Skeletal muscle tissue (tissue), 4 donors: Measurements from ENCODE around the gene VAC14. TPM values are rescaled to one million over a fixed set of nuclear protein-coding genes. Genes with fewer than 3 reads are reported as not detected.
A peak's percentile ranks its signal among the peaks of the same experiment; 100 is the strongest.

Source experiments
- H3K27ac ChIP-seq: one replicate; pipeline ENCODE4 v1.7.0; 2013; ENCODE audit warnings: mild to moderate bottlenecking, low read depth, low read length, inconsistent platforms
- H3K27me3 ChIP-seq, 3 donors: one replicate each; pipeline ENCODE4 v1.7.0; 2013; ENCODE audit warnings: low read length in 3 of 3; ENCODE audit not compliant: control insufficient read depth in 3 of 3, insufficient read depth in 3 of 3
- H3K36me3 ChIP-seq, 3 donors: one replicate each; pipeline ENCODE4 v1.7.0; 2013; ENCODE audit warnings: low read length in 3 of 3; ENCODE audit not compliant: control insufficient read depth in 3 of 3, insufficient read depth in 3 of 3
- H3K4me1 ChIP-seq, 3 donors: one replicate each; pipeline ENCODE4 v1.7.0; 2013; ENCODE audit warnings: low read length in 3 of 3, mild to moderate bottlenecking in 3 of 3; ENCODE audit not compliant: control insufficient read depth in 3 of 3, insufficient read depth in 3 of 3
- H3K4me3 ChIP-seq, 3 donors: one replicate each; pipeline ENCODE4 v1.7.0; 2013; ENCODE audit warnings: low read length in 3 of 3
- H3K9ac ChIP-seq, 3 donors: one replicate each; pipeline ENCODE4 v1.7.0; 2013; ENCODE audit warnings: low read length in 3 of 3, mild to moderate bottlenecking in 3 of 3, moderate library complexity in 2 of 3, low read depth in 1 of 3
- H3K9me3 ChIP-seq, 3 donors: one replicate each; pipeline ENCODE4 v1.7.0; 2013; ENCODE audit warnings: low read length in 3 of 3; ENCODE audit not compliant: control insufficient read depth in 3 of 3
- total RNA-seq: library from RNA; depleted of rRNA; stranded (reverse); fragments of >200 nt; gene quantifications from one replicate; pipeline ENCODE4 v1.2.3, GENCODE V29; 2014
- donor health status: Osteomylitis.

The VAC14 gene
- total RNA-seq, 1 donor from 2014 or later: 15.1 TPM

- H3K4me3 ChIP-seq: peak overlapping the region; percentile 72 to 83 (median 77)
- peaks cover 0 to 5% (median 2%) of the 10 kb centered on the region in 3 donors for H3K36me3 ChIP-seq
- peak overlapping the region; percentile 66 to 89 (median 77) for H3K9ac ChIP-seq
- H3K4me1 ChIP-seq: peaks cover 79 to 86% (median 83%) of the 10 kb centered on the region in 3 donors
- H3K9me3 ChIP-seq: no peaks in the 10 kb centered on the region
- H3K27ac ChIP-seq: peak overlapping the region; percentile 62
- H3K27me3 ChIP-seq: no peaks in the 10 kb centered on the region
These were observed 115.7 kb downstream of the VAC14 start for GRCh38 chr16:70685061-70685937.

GRCh38 chr16:70684146-70685060 lies 116.6 kb downstream of the VAC14 start:
- peak overlapping the region; percentile 62 for H3K27ac ChIP-seq
- peaks cover 0 to 5% (median 3%) of the 10 kb centered on the region in 3 donors for H3K36me3 ChIP-seq
- peak overlapping the region; percentile 34 to 89 (median 66) for H3K9ac ChIP-seq
- H3K9me3 ChIP-seq: no peaks in the 10 kb centered on the region
- peaks cover 73 to 80% (median 74%) of the 10 kb centered on the region in 3 donors for H3K4me1 ChIP-seq
- H3K27me3 ChIP-seq: no peaks in the 10 kb centered on the region
- H3K4me3 ChIP-seq: peak overlapping the region; percentile 72 to 83 (median 77)

DNA sequence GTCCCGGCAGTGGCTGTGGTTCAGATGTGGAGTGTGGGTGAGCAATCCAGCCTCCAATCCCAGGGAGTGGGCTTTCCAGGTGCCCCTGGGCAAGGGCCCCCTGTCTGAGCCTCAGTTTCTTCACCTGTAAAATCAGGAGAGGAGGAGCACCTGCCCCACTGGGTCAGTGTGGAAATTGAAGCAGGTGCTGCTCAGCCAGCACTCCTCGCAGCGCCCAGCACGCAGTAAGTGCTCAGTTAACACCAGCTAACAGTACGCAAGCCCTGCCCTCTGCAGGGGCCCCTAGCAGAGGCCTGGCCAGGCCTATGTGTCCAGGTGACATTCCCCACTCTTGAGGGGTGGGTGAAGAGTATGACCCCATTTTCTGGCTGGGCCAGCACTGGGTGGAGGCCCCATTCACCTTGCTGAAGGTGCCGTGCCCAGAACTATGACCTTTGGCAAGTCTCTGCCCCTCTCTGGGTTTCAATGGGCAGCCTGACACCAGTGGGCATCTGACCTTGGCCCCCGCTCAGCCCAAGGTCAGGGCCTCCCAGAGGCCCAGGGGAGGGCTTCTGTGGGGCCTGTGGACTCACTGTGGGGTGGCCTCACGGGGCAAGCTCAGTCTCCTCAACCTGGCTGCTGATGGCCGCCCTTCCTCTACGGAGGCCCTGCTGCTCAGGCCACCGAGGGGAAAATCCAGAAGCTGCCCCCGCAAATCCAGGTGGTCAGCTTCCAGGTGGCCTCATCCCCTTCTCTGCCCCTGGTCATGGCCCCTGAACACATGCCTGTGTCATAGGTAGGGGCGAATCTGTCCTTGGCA lies 117.6 kb downstream of the VAC14 start:
- Histone ChIP-seq H3K9me3 (no peaks in the 10 kb centered on the region), H3K4me1 (peaks cover 62 to 69% (median 64%) of the 10 kb centered on the region in 3 donors), H3K27me3 (no peaks in the 10 kb centered on the region), H3K27ac (peak overlapping the region; percentile 62), H3K36me3 (peaks cover 8 to 14% (median 10%) of the 10 kb centered on the region in 3 donors), H3K9ac (peak overlapping the region in 2 of 3 donors; percentile 45 to 57), H3K4me3 (peak overlapping the region; percentile 6 to 57 (median 48))

- H3K27ac ChIP-seq: peak overlapping the region; percentile 47
- peaks cover 16 to 20% (median 18%) of the 10 kb centered on the region in 3 donors for H3K36me3 ChIP-seq
These were observed 118.5 kb downstream of the VAC14 start for GRCh38 chr16:70682239-70683145.

DNA sequence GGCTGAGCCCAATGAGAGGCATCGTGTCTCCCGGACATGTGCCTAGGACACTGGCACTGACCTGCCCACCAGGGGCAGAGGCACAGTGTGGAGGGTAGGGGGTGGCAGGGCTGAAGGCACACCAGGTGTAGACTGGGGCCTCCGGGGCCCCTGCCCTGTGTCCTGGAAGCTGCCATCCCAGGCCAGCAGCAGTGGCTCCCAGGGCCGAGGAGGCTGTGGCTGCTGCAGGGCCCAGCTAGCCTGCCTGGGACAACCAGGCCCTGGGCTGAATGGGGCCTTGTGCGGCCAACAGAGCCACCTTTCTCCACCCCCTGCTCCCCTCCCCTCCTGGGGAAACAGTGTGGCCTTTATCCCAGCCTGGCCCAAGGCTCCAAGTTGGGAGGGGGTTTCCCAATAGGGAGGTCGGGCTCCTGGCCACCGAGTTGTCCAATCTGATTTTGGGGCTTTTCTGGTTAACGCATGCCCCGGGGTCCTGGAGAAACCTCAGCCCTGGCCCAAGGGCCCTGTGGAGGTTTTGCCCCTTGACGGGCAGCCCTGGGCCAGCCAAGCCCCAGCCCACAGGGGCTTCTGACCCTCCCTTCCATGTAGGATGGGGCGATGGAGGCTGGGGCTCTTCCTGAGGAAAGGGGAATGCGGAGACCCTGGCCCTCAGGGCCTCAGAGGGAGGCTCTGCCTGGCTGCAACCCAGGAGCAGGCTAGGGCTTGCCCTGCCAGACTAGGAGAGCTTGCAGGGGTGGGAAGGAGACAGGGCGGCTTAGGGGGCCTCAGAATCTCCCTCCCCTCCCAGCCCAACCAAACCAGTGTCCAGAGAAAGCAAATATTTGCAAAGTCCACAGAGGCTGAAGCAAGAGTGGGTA lies 119.3 kb downstream of the VAC14 start:
- peak overlapping the region; percentile 25 for H3K27ac ChIP-seq
- no peaks in the 10 kb centered on the region for H3K9me3 ChIP-seq
- H3K36me3 ChIP-seq: peaks cover 21 to 25% (median 23%) of the 10 kb centered on the region in 3 donors
- peak overlapping the region in 1 of 3 donors; percentile 2 for H3K4me3 ChIP-seq
- H3K4me1 ChIP-seq: peaks cover 45 to 52% (median 50%) of the 10 kb centered on the region in 3 donors
- peak overlapping the region in 2 of 3 donors; percentile 45 for H3K9ac ChIP-seq
- no peaks in the 10 kb centered on the region for H3K27me3 ChIP-seq

More at GRCh38 chr16:70682239-70683145, 118.5 kb downstream of the VAC14 start:
- no peaks in the 10 kb centered on the region for H3K9me3 ChIP-seq
- H3K4me1 ChIP-seq: peaks cover 54 to 61% (median 55%) of the 10 kb centered on the region in 3 donors
- H3K4me3 ChIP-seq: peak overlapping the region in 1 of 3 donors; percentile 19
- H3K27me3 ChIP-seq: no peaks in the 10 kb centered on the region
- peak overlapping the region; percentile 12 to 57 (median 45) for H3K9ac ChIP-seq

GRCh38 chr16:70680495-70681381 lies 120.2 kb downstream of the VAC14 start:
- no peaks in the 10 kb centered on the region for H3K27me3 ChIP-seq
- H3K9me3 ChIP-seq: no peaks in the 10 kb centered on the region
- peaks cover 28 to 29% (median 29%) of the 10 kb centered on the region in 3 donors for H3K36me3 ChIP-seq
- H3K4me3 ChIP-seq: peak overlapping the region in 1 of 3 donors; percentile 2
- H3K27ac ChIP-seq: peak overlapping the region; percentile 25
- peak overlapping the region in 1 of 3 donors; percentile 33 for H3K9ac ChIP-seq
- peaks cover 48 to 52% (median 50%) of the 10 kb centered on the region in 3 donors for H3K4me1 ChIP-seq

- H3K4me1 ChIP-seq: peaks cover 48 to 51% (median 49%) of the 10 kb centered on the region in 3 donors
- no peaks in the 10 kb centered on the region for H3K9me3 ChIP-seq
- peaks cover 28 to 35% (median 34%) of the 10 kb centered on the region in 3 donors for H3K36me3 ChIP-seq
- H3K4me3 ChIP-seq: no peak overlapping the region
- H3K9ac ChIP-seq: no peak overlapping the region
- H3K27me3 ChIP-seq: no peaks in the 10 kb centered on the region
- no peak overlapping the region for H3K27ac ChIP-seq
These were observed 121.1 kb downstream of the VAC14 start for GRCh38 chr16:70679671-70680494.
